ENCODE measurements around the gene MFNG. TPM values are rescaled to one million over a fixed set of nuclear protein-coding genes. Genes with fewer than 3 reads are reported as not detected.

The MFNG gene
- total and polyA plus RNA-seq, 4 experiments from 2014 or later = 213 to 441 (median 278) TPM

- intact Hi-C loops (cut with micrococcal nuclease) = loop anchor here (1.0 kb wide), 2 partner anchors 112 to 162 kb away; no protein-coding TSS in a partner anchor
- POLR2A ChIA-PET (ENCODE audit: partially characterized antibody) = interaction anchor here (1.3 kb wide), 1 partner anchor 113 kb away, joined by 4 read pairs; no protein-coding TSS in a partner anchor
- peak overlapping the region in 6 of 8 donors; percentile 9 to 67 (median 32) for H3K4me3 Mint-ChIP-seq
These were observed 57.3 kb downstream of the MFNG start for GRCh38 chr22:37428649-37429586.

GRCh38 chr22:37427711-37428635 lies 58.2 kb downstream of the MFNG start:
- H3K9me3 ChIP-seq (ENCODE audit: control insufficient read depth in 1 of 2, low read length in 2 of 2) = no peaks in the 10 kb centered on the region
- H3K4me3 ChIP-seq (ENCODE audit: low read length in 2 of 2) = no peak overlapping the region
- Mint-ChIP-seq H3K36me3 (no peaks in the 10 kb centered on the region), H3K4me1 (peaks cover 3 to 22% (median 13%) of the 10 kb centered on the region in 4 donors), H3K27me3 (peaks cover 43 to 56% of the 10 kb centered on the region in 2 donors), H3K4me3 (peak overlapping the region in 7 of 8 donors; percentile 35 to 69 (median 51)), H3K9me3 (peaks cover 0 to 2% (median 0%) of the 10 kb centered on the region in 8 donors), H3K27ac (no peak overlapping the region)
- POLR2A ChIA-PET (ENCODE audit: partially characterized antibody) = interaction anchor here (1.3 kb wide), 1 partner anchor 112 kb away, joined by 4 read pairs; no protein-coding TSS in a partner anchor
- no peak overlapping the region for H3K27ac ChIP-seq (ENCODE audit: low read depth, low read length)
- H3K4me1 ChIP-seq (ENCODE audit: insufficient read depth, low read length) = peaks cover 16% of the 10 kb centered on the region
- intact Hi-C loops (cut with micrococcal nuclease) = no loop called here
- no peak for DNase-seq
- CTCF ChIA-PET (ENCODE audit: partially characterized antibody) = interaction anchor here (0.8 to 4.1 kb wide), 11 partner anchors 8 to 471 kb away, joined by 3 to 44 read pairs (median 3); no protein-coding TSS in a partner anchor
- H3K27me3 ChIP-seq (ENCODE audit: insufficient read depth, low read length) = peaks cover 28% of the 10 kb centered on the region
- no peaks in the 10 kb centered on the region for H3K36me3 ChIP-seq (ENCODE audit: insufficient read depth, low read length)

More at GRCh38 chr22:37428649-37429586, 57.3 kb downstream of the MFNG start:
- Histone ChIP-seq H3K9me3 (ENCODE audit: control insufficient read depth in 1 of 2, low read length in 2 of 2) (no peaks in the 10 kb centered on the region), H3K4me1 (ENCODE audit: insufficient read depth, low read length) (peaks cover 16% of the 10 kb centered on the region), H3K4me3 (ENCODE audit: low read length in 2 of 2) (no peak overlapping the region), H3K27me3 (ENCODE audit: insufficient read depth, low read length) (peaks cover 28% of the 10 kb centered on the region), H3K36me3 (ENCODE audit: insufficient read depth, low read length) (no peaks in the 10 kb centered on the region), H3K27ac (ENCODE audit: low read depth, low read length) (no peak overlapping the region)
- no peaks in the 10 kb centered on the region for H3K36me3 Mint-ChIP-seq
- CTCF ChIA-PET (ENCODE audit: partially characterized antibody) = interaction anchor here (0.8 to 4.1 kb wide), 18 partner anchors 9 to 472 kb away, joined by 3 to 44 read pairs (median 4); no protein-coding TSS in a partner anchor
- peak overlapping the region in 1 of 7 donors; percentile 11 for H3K27ac Mint-ChIP-seq
- DNase-seq = peak in 4 of 5 donors; percentile 45 to 58 (median 55)
- H3K27me3 Mint-ChIP-seq = peaks cover 43 to 56% of the 10 kb centered on the region in 2 donors
- H3K9me3 Mint-ChIP-seq = peaks cover 0 to 2% (median 0%) of the 10 kb centered on the region in 8 donors
- H3K4me1 Mint-ChIP-seq = peaks cover 3 to 22% (median 13%) of the 10 kb centered on the region in 4 donors

- H3K27ac Mint-ChIP-seq = peak within 1 kb of the TSS in 1 of 7 donors; percentile 35
- peaks cover 3 to 22% (median 13%) of the 10 kb centered on the region in 4 donors for H3K4me1 Mint-ChIP-seq
- Histone ChIP-seq H3K36me3 (ENCODE audit: insufficient read depth, low read length) (no peaks in the 10 kb centered on the region), H3K27ac (ENCODE audit: low read depth, low read length) (no peak within 1 kb of the TSS), H3K4me1 (ENCODE audit: insufficient read depth, low read length) (peaks cover 16% of the 10 kb centered on the region), H3K9me3 (ENCODE audit: control insufficient read depth in 1 of 2, low read length in 2 of 2) (no peaks in the 10 kb centered on the region), H3K4me3 (ENCODE audit: low read length in 2 of 2) (no peak within 1 kb of the TSS), H3K27me3 (ENCODE audit: insufficient read depth, low read length) (peaks cover 28% of the 10 kb centered on the region)
- no peak for DNase-seq
- ChIA-PET CTCF (ENCODE audit: partially characterized antibody) (interaction anchor here (1.7 kb wide), 1 partner anchor 110 kb away, joined by 7 read pairs; no protein-coding TSS in a partner anchor), POLR2A (ENCODE audit: partially characterized antibody) (no interaction called here)
- H3K36me3 Mint-ChIP-seq = no peaks in the 10 kb centered on the region
- H3K9me3 Mint-ChIP-seq = peaks cover 0 to 2% (median 0%) of the 10 kb centered on the region in 8 donors
- H3K27me3 Mint-ChIP-seq = peaks cover 40 to 49% of the 10 kb centered on the region in 2 donors
- H3K4me3 Mint-ChIP-seq = peak within 1 kb of the TSS; percentile 51 to 72 (median 68)
- intact Hi-C loops (cut with micrococcal nuclease) = no loop called here
These were observed 59.0 kb downstream of the MFNG start, which contains the start of gene ELFN2 for GRCh38 chr22:37427135-37427710. Gene ELFN2 (minus strand): TSS chr22:37427479. CDS start chr22:37375534, 51,945 bp downstream.

DNA sequence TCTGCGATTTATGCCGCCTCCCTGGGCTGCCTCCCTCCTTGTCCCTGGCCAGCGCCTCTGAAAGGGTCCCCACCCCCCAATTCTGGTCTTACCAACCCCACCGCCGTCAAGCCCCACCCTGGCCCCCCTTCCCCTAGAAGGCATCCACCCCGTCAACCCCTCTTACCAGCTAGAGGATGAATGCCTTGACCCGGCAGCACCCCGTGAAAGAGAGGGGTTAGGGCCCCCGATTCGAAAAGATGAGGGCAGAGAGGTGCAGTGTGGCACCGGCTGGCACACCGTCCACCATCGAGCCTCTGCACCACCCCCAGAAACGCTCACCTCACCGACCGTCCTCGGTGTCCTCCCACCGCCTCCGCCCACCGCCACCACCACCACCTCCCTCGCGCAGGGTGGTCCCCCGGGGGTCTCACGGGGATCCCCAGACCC lies 59.5 kb downstream of the MFNG start:
- intact Hi-C loops (cut with micrococcal nuclease) = no loop called here
- no peaks in the 10 kb centered on the region for H3K9me3 ChIP-seq (ENCODE audit: control insufficient read depth in 1 of 2, low read length in 2 of 2)

GRCh38 chr22:37425800-37426705 lies 60.1 kb downstream of the MFNG start:
- CTCF ChIA-PET (ENCODE audit: partially characterized antibody) = interaction anchor here (1.7 kb wide), 1 partner anchor 109 kb away, joined by 7 read pairs; no protein-coding TSS in a partner anchor
- Mint-ChIP-seq H3K4me1 (peaks cover 3 to 23% (median 13%) of the 10 kb centered on the region in 4 donors), H3K27ac (no peak overlapping the region), H3K36me3 (no peaks in the 10 kb centered on the region), H3K9me3 (peaks cover 0 to 2% (median 0%) of the 10 kb centered on the region in 8 donors), H3K4me3 (peak overlapping the region; percentile 29 to 70 (median 60)), H3K27me3 (peaks cover 35 to 38% of the 10 kb centered on the region in 2 donors)
- POLR2A ChIA-PET (ENCODE audit: partially characterized antibody) = interaction anchor here (0.9 kb wide), 1 partner anchor 161 kb away, joined by 3 read pairs; no protein-coding TSS in a partner anchor
- Histone ChIP-seq H3K27ac (ENCODE audit: low read depth, low read length) (no peak overlapping the region), H3K4me3 (ENCODE audit: low read length in 2 of 2) (no peak overlapping the region), H3K4me1 (ENCODE audit: insufficient read depth, low read length) (peaks cover 16% of the 10 kb centered on the region), H3K36me3 (ENCODE audit: insufficient read depth, low read length) (no peaks in the 10 kb centered on the region), H3K9me3 (ENCODE audit: control insufficient read depth in 1 of 2, low read length in 2 of 2) (no peaks in the 10 kb centered on the region), H3K27me3 (ENCODE audit: insufficient read depth, low read length) (peaks cover 28% of the 10 kb centered on the region)
- no peak for DNase-seq
- intact Hi-C loops (cut with micrococcal nuclease) = no loop called here

More for the DNA sequence above, 59.5 kb downstream of the MFNG start:
- Histone ChIP-seq H3K27me3 (ENCODE audit: insufficient read depth, low read length) (peaks cover 28% of the 10 kb centered on the region), H3K27ac (ENCODE audit: low read depth, low read length) (no peak overlapping the region), H3K36me3 (ENCODE audit: insufficient read depth, low read length) (no peaks in the 10 kb centered on the region), H3K4me3 (ENCODE audit: low read length in 2 of 2) (no peak overlapping the region), H3K4me1 (ENCODE audit: insufficient read depth, low read length) (peaks cover 16% of the 10 kb centered on the region)
- CTCF ChIA-PET (ENCODE audit: partially characterized antibody) = interaction anchor here (1.7 kb wide), 1 partner anchor 109 kb away, joined by 7 read pairs; no protein-coding TSS in a partner anchor
- peaks cover 3 to 22% (median 13%) of the 10 kb centered on the region in 4 donors for H3K4me1 Mint-ChIP-seq
- H3K4me3 Mint-ChIP-seq = peak overlapping the region; percentile 49 to 72 (median 64)
- peaks cover 0 to 2% (median 0%) of the 10 kb centered on the region in 8 donors for H3K9me3 Mint-ChIP-seq
- POLR2A ChIA-PET (ENCODE audit: partially characterized antibody) = no interaction called here
- peaks cover 36 to 44% of the 10 kb centered on the region in 2 donors for H3K27me3 Mint-ChIP-seq
- H3K36me3 Mint-ChIP-seq = no peaks in the 10 kb centered on the region
- DNase-seq = no peak
- H3K27ac Mint-ChIP-seq = peak overlapping the region in 1 of 7 donors; percentile 35
